ENCODE data around the gene AGAP9. TPM values are rescaled to one million over a fixed set of nuclear protein-coding genes. Genes with fewer than 3 reads are reported as not detected.
"Not testable (repeated sequence)": the region's sequence is repeated elsewhere in the genome, so short reads cannot be mapped to it uniquely, and the experiment has no call there.

AGAP9 gene
- total RNA-seq (2014; rRNA removed; shearing (Covaris generic)) = 1.8 and 2.2 TPM in 2 replicates

DNA sequence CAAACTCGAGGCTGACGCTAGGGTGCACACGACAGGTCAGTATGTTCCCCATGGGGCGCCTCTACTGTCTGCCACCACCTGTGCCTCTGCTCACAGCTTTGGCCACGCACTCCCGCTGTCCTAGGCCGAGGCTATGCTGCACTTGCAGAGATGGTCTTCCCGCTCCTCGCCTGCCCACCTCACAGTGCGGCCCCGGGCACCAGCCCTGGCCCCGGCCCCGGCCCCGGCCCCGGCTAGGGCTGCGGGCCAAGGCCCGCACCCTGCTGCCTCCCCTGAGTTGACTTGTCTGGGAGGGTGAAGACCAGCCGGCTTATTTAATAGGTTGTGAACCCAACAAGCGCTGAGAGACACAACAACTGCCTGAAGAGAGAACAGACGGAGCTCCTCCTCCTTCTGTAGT lies at the start of gene AGAP9:
TSS of gene AGAP9 (minus strand) at position 164 of the 400 bp plus-strand sequence. CDS start at position 52, 112 bp downstream.
- DNase-seq (ENCODE audit: low read depth) = not testable (repeated sequence)

DNA sequence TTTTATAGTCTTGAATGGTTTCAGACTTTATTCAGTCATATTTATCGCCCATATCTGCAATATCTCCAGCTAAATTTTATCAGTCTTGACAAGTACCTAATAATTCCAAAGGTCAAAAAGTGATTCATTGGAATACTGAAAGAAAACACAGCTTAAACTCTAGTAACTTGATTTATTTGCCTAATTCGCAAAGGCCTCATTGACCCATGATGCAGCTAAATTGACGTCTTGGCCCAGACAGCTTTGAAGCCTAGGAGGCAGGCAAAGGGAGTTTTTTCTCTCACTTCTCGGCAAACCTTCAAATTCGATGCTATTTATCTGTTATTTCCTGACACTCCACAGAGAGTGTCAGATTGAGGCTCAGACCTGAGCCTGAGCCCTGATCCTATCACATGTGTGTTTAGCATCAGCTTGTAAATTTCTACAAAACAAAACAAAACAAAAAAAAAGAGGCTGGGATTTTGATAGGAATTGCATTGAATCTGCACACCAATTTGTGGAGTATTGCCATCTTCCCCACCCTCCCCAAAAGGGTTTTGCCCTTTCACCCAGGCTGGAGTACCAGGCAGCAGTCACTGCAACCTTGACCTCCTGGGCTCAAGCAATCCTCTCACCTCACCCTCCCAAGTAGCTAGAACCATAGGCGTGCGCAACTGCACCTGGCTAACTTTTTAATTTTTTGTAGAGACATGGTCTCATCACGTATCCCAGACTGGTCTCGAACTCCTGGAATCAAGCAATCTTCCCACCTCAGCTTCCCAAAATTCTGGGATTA lies 47.9 kb upstream of the AGAP9 start:
- DNase-seq (ENCODE audit: low read depth) = not testable (repeated sequence)

DNA sequence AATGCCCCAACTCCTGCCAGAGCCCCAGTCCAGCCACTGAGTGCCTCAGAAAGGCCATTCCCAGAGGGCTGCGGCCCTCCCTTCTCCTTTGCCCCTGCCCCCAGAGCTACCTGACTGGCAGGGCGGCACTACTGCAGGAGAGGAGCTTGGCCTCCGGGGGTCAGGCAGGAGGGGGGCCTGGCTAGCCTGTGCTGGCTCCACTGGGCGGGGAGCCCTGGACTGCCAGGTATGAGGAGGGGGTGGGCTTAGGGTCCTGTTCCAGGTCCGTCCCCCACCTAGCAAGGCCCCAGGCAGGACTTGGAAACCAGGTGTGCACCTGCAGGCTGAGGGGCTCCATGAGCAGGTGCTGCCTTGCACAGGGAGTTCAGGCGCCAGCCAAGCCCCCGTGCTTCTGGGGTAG lies 43.3 kb upstream of the AGAP9 start:
- not testable (repeated sequence) for DNase-seq (ENCODE audit: low read depth)

DNA sequence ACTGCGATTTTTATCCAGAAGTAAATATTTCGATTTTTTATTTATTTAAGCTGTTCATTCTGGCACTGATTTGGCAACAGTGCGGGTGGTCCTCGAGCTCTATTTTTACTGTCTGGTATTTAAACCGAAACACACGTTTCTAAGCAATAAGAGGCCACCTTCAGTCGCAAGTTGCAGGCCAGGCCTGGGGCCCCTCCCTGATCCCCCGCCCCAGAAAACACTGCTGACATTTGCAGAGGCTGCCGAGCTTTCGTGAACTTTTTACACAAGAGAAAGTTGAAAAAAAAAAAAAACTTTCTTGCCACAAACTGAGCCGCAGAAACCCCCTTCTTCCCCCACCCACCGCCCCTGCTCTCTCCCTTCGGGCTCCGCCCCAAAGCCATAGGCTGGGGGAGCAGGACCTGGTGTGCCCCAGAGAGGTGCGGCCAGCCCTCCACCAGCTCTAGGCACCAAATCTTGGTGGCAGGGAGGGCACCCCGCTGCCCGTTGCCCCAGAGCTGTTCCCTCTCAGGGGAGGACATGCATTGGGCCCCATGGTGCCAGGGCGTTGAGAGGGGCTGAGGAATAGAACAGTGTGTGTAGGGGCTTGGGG lies 42.8 kb upstream of the AGAP9 start:
- not testable (repeated sequence) for DNase-seq (ENCODE audit: low read depth)

DNA sequence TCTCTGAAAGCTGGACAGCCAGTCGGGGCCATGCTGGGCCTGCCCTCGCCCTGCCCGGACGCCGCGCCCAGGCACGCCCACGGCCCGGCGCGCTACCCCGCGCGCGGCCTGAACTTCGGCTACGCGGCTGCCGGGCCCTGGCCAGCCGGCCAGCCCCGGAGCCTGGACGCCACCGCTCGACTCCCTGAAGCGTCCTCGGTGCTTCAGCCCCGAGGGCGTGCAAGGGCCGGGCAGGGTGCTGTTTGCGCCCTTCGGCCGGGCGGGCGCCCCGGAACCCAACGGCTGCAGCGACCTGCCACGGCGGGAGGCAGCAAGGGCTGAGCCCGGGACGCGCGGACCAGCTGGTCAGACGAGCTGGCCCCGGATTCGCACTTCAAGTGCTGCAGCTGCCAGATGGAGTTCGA lies 42.1 kb upstream of the AGAP9 start:
- not testable (repeated sequence) for DNase-seq (ENCODE audit: low read depth)

DNA sequence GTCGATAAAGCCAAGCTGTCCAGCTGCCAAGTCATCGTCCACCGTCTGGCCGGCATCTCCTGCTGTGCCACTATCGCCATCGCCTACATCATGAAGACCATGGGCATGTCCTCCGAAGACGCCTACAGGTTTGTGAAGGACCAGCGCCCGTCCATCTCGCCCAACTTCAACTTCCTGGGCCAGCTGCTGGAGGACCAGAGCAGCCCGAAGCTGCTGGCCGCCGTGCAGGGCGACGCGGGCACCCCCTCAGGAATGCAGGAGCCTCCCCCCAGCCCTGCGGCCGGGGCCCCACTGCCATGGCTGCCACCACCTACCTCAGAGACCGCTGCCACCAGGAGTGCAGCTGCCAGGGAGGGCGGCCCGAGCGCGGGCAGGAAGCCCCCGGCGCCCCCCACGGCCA lies 41.5 kb upstream of the AGAP9 start:
- DNase-seq (ENCODE audit: low read depth) = not testable (repeated sequence)

DNA sequence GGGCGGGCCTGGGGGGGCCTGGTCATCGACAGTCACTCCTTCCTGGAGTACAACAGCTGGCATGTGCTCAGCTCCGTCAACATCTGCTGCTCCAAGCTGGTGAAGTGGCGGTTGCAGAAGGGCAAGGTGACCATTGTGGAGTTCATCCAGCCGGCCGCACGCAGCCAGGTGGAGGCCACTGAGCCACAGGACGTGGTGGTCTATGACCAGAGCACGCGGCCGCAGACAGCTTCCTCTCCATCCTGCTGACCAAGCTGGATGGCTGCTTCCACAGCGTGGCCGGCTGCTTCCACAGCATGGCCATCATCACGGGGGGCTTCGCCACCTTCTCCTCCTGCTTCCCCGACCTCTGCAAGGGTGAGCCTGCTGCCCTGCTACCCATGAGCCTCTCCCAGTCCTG lies 40.9 kb upstream of the AGAP9 start:
- not testable (repeated sequence) for DNase-seq (ENCODE audit: low read depth)

DNA sequence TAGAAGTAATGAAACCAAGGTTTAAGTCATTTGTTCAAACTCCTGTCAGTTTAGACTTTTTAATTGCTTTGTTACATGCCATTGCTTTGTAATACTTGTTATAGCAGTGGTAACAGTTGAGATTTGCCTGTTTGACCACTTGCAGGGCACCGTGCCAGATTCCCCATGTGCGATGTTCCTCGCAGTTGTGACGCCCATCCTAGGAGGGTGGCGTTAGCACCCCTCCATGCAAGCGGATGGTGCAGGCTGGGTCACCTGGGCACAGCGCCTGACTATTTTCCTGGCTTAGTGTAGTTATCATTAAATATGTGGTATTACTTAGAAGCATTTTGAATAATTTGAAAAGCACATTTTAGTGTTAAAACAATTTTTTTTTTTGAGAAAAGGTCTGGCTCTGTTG lies 37.0 kb upstream of the AGAP9 start:
- not testable (repeated sequence) for DNase-seq (ENCODE audit: low read depth)

DNA sequence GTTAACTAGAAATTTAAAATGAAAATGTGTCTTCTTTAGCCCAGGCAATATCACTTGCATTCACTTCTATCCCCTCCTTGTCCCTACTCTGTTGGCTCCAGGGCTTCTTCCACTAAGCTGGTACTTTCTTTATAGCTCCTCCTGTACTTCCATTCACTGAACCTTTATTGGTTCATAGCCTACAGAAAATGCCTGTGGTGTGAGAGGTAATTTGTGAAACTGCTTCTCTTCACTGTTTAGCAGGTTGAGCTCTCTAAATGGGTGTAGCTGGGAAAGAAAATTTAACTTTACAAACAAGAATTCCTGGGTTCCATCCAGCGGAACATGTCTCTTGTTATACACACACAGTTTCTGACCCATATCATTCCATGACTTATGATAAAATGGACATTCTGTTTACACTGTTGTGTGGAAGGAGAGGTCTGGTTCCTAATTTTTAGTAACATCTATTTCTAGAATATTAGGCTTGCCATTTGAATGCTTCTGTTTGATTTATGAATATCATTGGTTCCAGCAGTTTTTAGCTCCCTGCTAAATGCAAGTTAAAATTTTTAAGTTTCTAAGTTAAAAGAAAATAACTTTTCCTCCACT lies 36.4 kb upstream of the AGAP9 start:
- not testable (repeated sequence) for DNase-seq (ENCODE audit: low read depth)

DNA sequence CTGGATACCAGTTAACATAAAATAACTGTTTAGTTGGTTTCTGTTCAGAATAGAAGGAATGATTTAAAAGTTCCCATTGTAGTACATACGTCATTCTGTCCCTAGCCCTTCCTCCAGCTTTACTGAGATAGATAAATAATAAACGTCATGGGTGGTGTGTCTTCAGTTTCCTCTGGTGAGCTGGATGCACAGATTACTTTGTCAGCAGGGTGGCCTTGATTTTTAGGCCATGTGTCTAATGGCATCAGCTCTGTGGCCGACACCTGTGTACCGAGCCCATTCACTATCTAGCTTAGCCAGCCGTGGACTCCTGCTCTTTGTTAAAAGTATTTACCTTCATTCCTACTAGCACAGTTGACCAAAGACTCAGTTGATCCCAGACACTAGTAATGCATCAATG lies 34.7 kb upstream of the AGAP9 start:
- DNase-seq (ENCODE audit: low read depth) = peak; percentile 63

DNA sequence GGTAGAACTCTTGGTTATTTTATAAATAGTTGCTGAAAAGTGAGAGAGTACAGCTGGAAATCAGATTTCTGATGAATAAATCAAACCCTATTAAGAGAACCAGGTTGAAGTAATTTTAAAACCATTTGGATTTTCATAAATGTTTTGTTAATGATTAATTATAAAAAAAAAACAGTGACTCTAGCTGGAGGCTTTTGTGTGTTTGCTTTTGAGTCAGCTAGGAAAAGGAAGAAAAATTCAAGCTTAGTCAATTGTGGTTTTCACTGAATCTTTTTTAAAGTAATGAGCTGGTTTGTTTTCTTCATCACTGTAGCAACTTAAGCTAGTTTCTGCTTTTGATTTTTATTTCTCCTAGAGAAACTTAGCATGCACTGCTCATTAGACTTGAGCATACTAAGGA lies 34.2 kb upstream of the AGAP9 start:
- peak; percentile 59 for DNase-seq (ENCODE audit: low read depth)

DNA sequence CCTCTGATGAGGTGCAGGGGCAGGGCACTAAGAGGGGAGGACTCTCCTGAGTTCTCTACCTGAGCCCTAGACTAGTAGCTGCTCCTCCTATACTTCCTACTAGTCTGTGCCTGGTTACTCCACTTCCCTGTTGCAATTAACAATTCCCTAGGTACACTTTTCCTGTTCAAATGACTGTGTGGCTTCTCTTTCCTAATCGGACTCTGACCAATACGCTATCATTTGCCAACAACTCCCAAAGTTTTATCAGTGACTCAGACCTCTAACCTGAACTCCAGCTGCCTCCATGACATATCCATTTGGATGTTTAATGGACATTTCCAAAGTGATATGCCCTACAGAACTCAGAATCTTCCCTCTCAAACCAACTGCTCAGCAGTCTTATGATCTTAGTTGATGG lies 31.9 kb upstream of the AGAP9 start:
- not testable (repeated sequence) for DNase-seq (ENCODE audit: low read depth)

DNA sequence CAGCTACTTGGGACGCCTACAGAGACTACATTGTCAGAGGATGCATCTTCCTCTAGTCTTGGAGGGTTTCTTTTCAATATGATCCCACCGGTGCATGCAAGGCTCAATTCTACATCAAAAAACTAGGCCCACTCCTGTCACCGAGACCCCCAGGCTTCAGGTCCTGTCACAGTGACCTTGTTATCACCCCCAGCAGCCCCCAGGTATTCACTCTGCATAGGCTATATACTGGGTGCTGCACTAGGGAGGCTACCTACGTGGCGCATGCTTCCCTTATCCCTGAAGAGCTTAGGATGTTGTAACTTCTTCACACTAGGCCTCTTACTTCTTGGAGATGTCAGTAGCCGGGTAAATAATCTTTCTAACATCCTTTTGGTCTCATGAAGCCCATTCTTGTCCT lies 31.1 kb upstream of the AGAP9 start:
- DNase-seq (ENCODE audit: low read depth) = not testable (repeated sequence)

DNA sequence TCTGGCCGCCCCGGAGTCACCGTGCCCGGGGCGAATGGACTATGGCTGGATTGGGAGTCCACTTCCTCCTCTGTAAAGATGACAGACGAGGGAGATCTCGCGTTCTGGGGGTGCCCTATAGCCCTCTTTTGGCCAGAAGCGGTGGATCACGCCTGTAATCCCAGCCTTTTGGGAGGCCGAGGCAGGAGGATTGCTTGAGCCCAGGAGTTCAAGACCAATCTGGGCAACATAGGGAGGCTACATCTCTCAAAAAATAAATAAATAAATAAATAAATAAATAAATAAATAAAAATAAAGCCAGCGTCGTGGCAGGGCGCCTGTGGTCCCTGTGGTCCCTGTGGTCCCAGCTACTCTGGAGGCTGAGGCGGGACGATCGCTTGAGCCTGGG lies 30.4 kb upstream of the AGAP9 start:
- DNase-seq (ENCODE audit: low read depth) = peak; percentile 3

DNA sequence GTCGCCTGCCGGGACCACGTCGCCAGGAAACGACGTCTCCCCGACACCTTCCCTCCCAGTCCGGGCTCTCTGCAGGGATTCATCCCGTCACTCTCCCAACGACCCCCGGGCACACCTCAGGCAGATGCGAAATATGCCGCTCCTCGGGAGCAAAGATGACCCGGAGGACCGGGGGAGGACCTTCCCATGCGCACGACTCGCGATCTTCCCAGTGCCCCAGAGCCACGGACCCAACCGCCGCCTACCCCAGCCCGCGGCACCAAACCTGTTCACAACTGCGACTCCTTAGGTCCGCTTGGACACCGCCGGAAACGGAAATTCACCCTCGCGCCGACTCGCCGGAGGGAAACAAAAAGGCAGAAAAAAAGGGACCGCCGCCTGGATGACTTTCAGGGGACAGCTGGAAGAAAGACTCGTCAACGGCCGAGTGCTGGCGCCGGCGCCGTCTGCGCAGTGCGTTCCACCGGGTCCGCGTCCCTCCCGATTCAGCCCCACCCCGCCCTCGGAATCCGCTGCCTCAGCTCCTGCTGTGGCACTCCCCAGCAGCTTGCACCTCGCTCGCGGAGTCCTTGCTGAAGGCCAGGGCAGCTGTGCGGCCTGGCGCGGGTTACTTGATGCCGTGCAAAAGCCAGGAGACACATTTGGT lies 29.9 kb upstream of the AGAP9 start:
- DNase-seq (ENCODE audit: low read depth) = peak; percentile 87

DNA sequence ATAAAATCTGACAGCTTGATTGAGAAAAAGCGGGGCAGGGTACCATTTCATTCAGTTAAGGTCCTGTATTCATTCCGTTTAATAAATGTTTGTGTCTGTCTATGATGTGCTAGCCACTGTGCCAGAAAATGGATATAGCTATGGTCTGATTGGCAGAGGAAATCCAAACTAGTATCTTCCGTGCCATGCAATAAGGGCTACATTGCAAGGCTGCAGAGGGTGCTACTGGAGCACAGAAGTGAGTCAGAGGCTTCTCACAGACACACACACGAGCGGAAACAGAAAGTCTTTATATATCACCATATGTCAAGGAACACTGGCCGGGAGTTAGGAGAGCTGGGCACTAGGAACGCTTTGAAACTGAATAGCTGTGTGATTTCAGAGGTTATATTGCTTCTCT lies 29.3 kb upstream of the AGAP9 start:
- DNase-seq (ENCODE audit: low read depth) = peak; percentile 73

DNA sequence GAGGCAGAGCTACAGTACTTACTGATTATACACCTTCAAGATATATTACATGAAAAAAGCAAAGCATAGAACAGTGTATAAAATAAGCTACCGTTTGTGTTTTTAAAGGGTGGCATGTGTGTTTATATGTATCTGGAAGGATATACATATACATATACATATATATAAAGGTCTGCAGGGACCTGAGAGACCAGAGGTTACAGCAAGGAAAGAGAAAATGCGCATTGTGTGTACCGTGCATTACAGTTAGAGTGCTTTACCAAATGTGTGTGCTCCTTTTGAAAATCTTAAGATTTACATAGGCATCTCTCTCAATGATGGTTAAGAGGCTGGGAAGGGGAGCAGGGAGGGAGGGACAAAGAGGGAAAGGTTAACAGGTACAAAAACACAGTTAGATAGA lies 23.8 kb upstream of the AGAP9 start:
- not testable (repeated sequence) for DNase-seq (ENCODE audit: low read depth)

DNA sequence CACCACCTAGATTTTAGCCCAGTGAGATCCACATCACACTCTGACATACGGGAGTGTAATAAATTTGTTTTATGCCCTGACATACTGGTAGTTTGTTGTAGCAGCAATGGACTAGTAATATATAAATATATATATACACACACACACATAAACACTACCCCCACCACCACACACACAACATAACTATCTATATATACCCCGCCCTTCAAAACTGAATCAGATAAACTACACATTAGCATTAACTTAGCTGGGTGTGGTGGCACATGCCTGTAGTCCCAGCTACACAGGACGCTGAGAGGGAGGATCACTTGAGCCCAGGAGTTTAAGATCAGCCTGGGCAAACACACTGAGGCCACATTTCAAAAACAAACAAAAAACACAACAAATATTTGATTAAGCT lies 13.0 kb upstream of the AGAP9 start:
- DNase-seq (ENCODE audit: low read depth) = not testable (repeated sequence)

DNA sequence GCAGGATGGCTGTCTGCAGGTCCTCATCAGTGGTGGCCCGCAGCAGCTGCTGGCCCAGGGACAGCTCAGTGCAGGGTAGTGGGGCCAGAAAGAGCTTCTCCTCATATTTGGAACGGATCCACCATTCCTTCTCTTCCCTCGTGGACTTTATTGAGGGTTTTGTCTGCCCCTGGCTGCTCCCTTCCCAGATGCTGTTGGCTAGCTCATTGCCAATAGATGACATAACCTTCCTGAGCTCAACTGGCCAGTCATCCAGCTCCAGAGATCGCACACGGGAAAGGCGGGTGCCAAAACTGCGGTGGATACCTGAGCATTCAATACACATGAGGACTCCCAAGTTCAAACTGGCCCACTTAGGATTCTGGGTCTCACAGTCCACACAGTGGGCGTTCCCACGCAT lies 21.1 kb downstream of the AGAP9 start:
- not testable (repeated sequence) for DNase-seq (ENCODE audit: low read depth)

DNA sequence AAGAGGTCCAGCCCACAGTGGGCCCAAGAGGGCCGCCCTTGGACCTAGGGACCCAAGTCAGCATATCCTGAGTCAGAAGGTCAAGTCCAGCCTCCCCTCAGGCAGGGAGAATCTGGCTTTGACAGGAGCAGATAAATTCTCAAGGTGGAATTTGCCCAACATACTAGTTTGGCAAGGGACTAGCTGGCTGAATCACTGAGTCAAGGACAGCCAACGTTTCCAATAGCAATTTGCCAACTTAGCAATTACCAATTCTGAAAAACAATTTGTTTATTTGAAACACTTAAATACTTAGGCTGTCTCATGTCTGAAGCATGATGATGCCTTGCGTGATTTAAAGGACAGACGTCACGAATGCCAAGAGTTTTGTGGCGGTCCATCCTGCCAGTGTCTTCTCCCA lies 29.2 kb downstream of the AGAP9 start:
- DNase-seq (ENCODE audit: low read depth) = not testable (repeated sequence)

DNA sequence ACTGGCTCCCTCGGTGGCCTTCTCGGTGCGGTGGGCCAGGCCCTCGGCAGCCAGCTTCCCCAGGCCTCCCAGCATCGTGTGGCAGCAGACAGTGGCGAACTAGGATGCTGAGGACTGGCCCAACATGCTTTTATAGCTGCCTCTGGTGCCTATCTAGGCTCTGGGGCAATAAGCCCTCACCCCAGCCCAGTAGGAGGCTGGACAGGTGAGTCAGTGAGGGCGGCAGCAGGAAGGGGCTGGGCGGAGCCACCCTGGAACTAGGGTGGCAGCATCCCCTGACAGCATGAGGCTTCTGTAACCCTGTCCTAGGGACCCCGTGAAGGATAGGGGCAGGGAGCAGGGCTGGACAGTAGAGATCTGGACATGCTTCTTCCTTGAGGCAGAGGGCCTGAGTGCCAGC lies 31.8 kb downstream of the AGAP9 start, which contains the start of gene FAM25G:
TSS of gene FAM25G (minus strand) at position 101 of the 400 bp plus-strand sequence. CDS start at position 75, 26 bp downstream.
- not testable (repeated sequence) for DNase-seq (ENCODE audit: low read depth)

DNA sequence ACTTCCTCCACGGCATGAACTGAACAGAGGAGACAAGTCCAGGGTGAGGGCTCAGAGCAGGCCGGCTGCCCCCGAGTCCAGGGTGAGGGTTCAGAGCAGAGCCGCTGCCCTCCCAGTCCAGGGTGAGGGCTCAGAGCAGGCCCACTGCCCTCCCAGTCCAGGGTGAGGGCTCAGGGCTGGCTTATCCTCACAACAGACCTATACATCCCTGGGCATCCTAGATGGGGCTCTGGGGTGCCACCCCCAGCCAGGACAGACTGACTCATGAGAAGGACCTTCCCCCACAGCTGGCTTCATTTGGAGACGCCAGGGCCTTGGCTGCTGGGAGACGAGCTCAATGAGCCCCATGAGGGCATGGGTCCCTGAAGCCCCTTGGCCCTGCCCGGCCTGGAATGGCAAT lies 33.8 kb downstream of the AGAP9 start:
- DNase-seq (ENCODE audit: low read depth) = not testable (repeated sequence)

Measured in M059J (cell line).